GM12891 (cell line): ENCODE measurements around the gene CSNK1A1L.

Experiments used
- DNase-seq: peaks from one replicate; pipeline ENCODE4 v3.0.0; 2011; ENCODE audit warnings: low spot score; ENCODE audit not compliant: insufficient read length
- FAIRE-seq: peaks from 2 replicates; lab custom pipeline; 2011; peaks lifted over from hg19 to GRCh38; lab: Jason Lieb, UNC
- PAX5 ChIP-seq: IDR thresholded peaks from 2 replicates; pipeline ENCODE4 v1.6.1; 2011; ENCODE audit warnings: low read length, moderate library complexity, mild to moderate bottlenecking; ENCODE audit not compliant: insufficient read depth, severe bottlenecking
- POLR2A ChIP-seq: IDR thresholded peaks from 2 replicates; pipeline ENCODE4 v1.6.1; 2011; ENCODE audit warnings: low read depth, low read length, control low read depth
- POLR2AphosphoS5 ChIP-seq: IDR thresholded peaks from 2 replicates; pipeline ENCODE4 v1.6.1; 2011; ENCODE audit warnings: low read depth, low read length, control low read depth
- POU2F2 ChIP-seq: IDR thresholded peaks from 2 replicates; pipeline ENCODE4 v1.6.1; 2011; ENCODE audit warnings: low read depth, mild to moderate bottlenecking, control low read depth, low read length, moderate library complexity
- SPI1 ChIP-seq: IDR thresholded peaks from 2 replicates; pipeline ENCODE4 v1.6.1; 2011; ENCODE audit warnings: low read depth, low read length, control low read depth
- TAF1 ChIP-seq: IDR thresholded peaks from 2 replicates; pipeline ENCODE4 v1.6.1; 2011; ENCODE audit warnings: low read depth, low read length, control low read depth

The CSNK1A1L gene

GRCh38 chr13:37113534-37113933 is 8.1 kb upstream of the CSNK1A1L start:
- no peak for FAIRE-seq
- DNase-seq, result no peak
- TF ChIP-seq POU2F2 (no peak), POLR2A (no peak), PAX5 (no peak), TAF1 (no peak), POLR2AphosphoS5 (no peak), SPI1 (no peak)

GRCh38 chr13:37109051-37109678 is 3.7 kb upstream of the CSNK1A1L start:
- DNase-seq (no peak), FAIRE-seq (no peak)
- TF ChIP-seq PAX5, result no peak
- TF ChIP-seq POU2F2, result no peak
- TF ChIP-seq POLR2A, result no peak
- TF ChIP-seq SPI1, result no peak
- TF ChIP-seq TAF1, result no peak
- no peak for TF ChIP-seq POLR2AphosphoS5

- FAIRE-seq, result no peak
Observed at GRCh38 chr13:37107868-37108267, 2.4 kb upstream of the CSNK1A1L start.

GRCh38 chr13:37107456-37107855 is 2.0 kb upstream of the CSNK1A1L start:
- no peak for FAIRE-seq
- TF ChIP-seq POLR2AphosphoS5, result no peak
- no peak for TF ChIP-seq PAX5
- no peak for TF ChIP-seq POLR2A
- TF ChIP-seq TAF1, result no peak
- no peak for TF ChIP-seq SPI1
- TF ChIP-seq POU2F2, result no peak

More at GRCh38 chr13:37107868-37108267, 2.4 kb upstream of the CSNK1A1L start:
- no peak for TF ChIP-seq PAX5
- TF ChIP-seq SPI1, result no peak
- TF ChIP-seq POU2F2, result no peak
- TF ChIP-seq TAF1, result no peak
- no peak for TF ChIP-seq POLR2A
- no peak for TF ChIP-seq POLR2AphosphoS5
- DNase-seq, result no peak

GRCh38 chr13:37106642-37107041 is 1.2 kb upstream of the CSNK1A1L start:
- no peak for DNase-seq
- no peak for TF ChIP-seq TAF1
- no peak for TF ChIP-seq POU2F2
- TF ChIP-seq POLR2A, result no peak
- TF ChIP-seq SPI1, result no peak
- TF ChIP-seq POLR2AphosphoS5, result no peak
- TF ChIP-seq PAX5, result no peak
- no peak for FAIRE-seq

More at GRCh38 chr13:37107456-37107855, 2.0 kb upstream of the CSNK1A1L start:
- DNase-seq, result no peak

- DNase-seq, result no peak
- TF ChIP-seq SPI1 (no peak), POU2F2 (no peak), TAF1 (no peak), POLR2A (no peak), PAX5 (no peak), POLR2AphosphoS5 (no peak)
- FAIRE-seq, result no peak
Observed at GRCh38 chr13:37102896-37103295, 2.6 kb downstream of the CSNK1A1L start.

GRCh38 chr13:37101201-37101600 is 4.3 kb downstream of the CSNK1A1L start:
- FAIRE-seq (no peak), DNase-seq (no peak)
- no peak for TF ChIP-seq POLR2AphosphoS5
- TF ChIP-seq POLR2A, result no peak
- no peak for TF ChIP-seq POU2F2
- TF ChIP-seq TAF1, result no peak
- TF ChIP-seq SPI1, result no peak
- TF ChIP-seq PAX5, result no peak

- no peak for FAIRE-seq
- TF ChIP-seq TAF1 (no peak), SPI1 (no peak), POU2F2 (no peak), POLR2A (no peak), POLR2AphosphoS5 (no peak), PAX5 (no peak)
Observed at GRCh38 chr13:37100731-37101130, 4.7 kb downstream of the CSNK1A1L start.

GRCh38 chr13:37097076-37097475 is 8.4 kb downstream of the CSNK1A1L start:
- FAIRE-seq (no peak), DNase-seq (no peak)

More at GRCh38 chr13:37100731-37101130, 4.7 kb downstream of the CSNK1A1L start:
- no peak for DNase-seq

More at GRCh38 chr13:37097076-37097475, 8.4 kb downstream of the CSNK1A1L start:
- TF ChIP-seq POLR2A (no peak), SPI1 (no peak), POU2F2 (no peak), PAX5 (no peak), TAF1 (no peak), POLR2AphosphoS5 (no peak)
